HG03025 (cell line): Measurements from ENCODE around the gene TMCO1.
"Not testable (repeated sequence)": the region's sequence is repeated elsewhere in the genome, so short reads cannot be mapped to it uniquely, and the experiment has no call there.

Source experiments
- ATAC-seq: cut with Tn5 transposase; IDR thresholded peaks from one replicate; pipeline ENCODE4 v1.9.1; 2021; ENCODE audit warnings: mild to moderate bottlenecking, moderate library complexity; ENCODE audit not compliant: unreplicated experiment, low FRiP score

TMCO1 gene

DNA sequence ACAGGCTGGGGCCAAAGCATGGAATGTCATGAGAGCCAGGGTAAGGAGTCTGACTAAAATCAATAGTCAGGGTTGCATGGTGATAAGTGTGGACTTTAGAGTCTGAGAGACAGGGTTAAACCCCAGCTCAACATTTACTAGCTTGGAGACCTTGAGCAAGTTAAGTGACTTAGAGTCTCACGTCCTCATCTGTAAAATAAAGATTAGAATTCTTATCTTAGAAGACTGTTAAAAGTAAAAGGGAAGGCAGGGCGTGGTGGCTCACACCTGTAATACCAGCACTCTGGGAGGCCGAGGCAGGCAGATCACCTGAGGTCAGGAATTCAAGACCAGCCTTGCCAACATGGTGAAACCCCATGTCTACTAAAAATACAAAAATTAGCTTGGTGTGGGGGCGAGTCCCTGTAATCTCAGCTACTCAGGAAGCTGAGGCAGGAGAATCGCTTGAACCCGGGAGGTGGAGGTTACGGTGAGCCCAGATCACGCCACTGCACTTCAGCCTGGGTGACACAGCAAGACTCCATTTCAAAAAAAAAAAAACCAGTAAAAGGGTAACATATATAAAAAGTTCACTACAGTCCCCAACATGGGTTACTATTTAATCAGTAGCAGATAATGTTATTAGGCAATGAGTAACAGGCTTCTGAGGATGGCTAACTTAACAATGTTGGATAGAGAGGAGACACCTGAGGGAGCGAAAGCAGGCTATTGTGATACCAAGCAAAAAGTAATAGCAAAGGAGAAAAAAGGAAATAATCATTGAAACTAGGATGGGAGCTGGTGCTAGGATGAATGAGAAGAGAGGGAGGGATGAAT lies 20.8 kb downstream of the TMCO1 start:
- no peak for ATAC-seq

DNA sequence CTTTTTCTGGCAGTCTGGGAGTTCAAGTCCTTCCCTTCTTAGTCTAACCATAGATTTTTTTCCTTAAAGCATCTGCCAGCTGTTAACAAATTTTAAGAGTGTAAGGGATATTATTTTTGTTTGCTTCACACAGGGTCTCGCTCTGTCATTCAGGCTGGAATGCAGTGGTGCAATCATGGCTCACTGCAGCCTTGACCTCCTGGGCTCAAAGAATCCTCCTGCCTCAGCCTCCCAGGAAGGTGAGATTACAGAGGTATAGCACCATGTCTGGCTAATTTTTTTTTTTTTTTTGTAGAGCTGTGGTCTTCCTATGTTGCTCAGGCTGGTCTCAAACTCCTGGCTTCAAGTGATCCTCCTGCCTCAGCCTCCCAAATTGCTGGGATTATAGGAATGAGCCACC lies 23.8 kb downstream of the TMCO1 start:
- ATAC-seq = not testable (repeated sequence)

DNA sequence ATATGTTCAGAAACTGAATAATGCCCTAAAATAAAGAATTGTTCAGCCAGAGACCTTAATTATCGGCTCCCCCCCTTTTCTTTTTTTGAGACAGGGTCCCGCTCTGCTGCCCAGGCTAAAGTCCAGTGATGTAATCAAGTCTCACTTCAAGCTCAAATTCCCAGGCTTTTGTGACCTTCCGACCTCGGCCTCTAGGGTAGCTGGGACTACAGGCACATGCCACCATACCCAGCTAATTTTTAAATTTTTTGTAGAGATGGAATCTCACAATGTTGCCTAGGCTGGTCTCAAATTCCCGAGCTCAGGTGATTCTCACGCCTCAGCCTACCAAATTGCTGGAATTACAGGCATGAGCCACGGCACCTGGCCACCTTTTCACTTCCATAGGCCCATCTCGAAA lies 26.5 kb downstream of the TMCO1 start:
- no peak for ATAC-seq

DNA sequence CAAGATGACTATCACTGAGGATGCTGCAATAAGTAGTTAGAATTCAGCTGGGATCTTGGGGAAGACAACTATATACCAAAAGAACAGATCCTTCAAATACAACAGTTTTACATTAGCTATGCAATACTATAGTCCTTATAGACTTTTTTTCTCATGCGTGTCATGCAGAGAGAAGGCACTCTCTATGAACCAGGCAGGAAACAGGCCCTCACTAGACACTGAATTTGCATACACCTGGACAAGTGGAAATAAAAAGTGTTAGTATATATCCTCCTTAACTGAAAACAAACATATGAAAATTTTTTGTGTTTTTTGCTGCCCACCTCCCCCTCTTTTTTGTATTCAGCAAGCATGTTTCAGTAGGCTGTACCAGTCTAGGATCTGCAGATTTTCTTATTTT lies 29.9 kb downstream of the TMCO1 start:
- ATAC-seq = peak; percentile 99

GRCh38 chr1:165737196-165737595 lies 31.5 kb downstream of the TMCO1 start:
- ATAC-seq = no peak

DNA sequence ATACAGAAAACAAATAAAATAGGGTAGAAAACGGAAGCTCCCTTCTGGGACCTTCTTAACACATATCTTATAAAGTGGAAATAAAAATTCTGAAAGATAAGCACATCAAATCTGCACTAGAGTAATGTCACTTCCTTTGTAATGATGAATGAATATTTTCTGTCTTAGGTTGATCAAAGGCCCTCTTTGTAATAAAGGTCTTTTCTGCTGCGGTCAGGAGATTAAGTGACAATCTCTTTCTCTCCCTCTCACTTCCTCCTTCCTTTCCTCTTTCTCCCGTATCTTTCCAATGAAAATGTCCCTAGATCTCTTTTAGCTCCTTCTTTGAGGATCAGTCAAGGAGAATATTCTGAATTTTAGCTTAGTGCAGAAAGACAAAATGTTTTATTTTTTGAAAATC lies 33.8 kb downstream of the TMCO1 start:
- ATAC-seq = no peak

DNA sequence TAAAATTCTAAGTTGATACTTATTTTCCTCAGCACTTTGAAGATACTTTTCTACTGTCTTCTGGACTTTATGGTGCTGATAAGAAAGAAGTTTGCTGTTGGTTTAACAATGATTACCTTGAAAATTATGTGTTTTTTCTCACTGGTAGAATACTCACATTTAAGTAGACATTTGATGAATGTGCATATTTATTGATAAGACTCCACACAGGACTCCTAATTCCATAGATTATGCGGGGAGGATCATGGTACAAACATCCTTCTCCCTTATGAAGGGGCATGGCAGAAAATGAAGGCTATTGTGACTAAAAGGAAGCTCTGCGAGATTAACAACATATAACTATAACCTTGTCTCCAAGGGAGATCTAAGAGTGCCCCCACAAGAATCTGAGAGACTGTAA lies 41.8 kb downstream of the TMCO1 start:
- ATAC-seq = no peak

DNA sequence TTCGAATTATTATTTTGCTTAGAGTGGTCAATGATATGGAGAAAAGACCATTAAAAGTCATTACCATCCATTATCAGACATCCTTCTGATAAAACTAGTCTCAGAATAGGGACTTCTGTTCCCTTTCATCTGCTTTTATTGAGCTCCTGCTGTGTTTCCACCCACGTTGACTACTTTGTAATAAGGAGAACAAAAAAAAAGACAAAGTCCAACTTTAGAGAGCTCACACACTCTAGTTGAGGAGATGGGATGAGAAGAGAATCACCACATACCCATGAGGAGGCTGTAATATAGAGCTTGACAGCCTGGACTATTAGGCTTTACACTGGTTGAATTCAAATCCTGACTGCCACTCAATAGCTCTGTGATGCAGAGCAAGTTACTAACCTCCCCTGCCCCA lies 42.5 kb downstream of the TMCO1 start:
- no peak for ATAC-seq

GRCh38 chr1:165717918-165718515 lies 50.7 kb downstream of the TMCO1 start:
- no peak for ATAC-seq

- not testable (repeated sequence) for ATAC-seq
Measured at GRCh38 chr1:165716265-165717051, 52.2 kb downstream of the TMCO1 start.

- ATAC-seq = no peak
Measured at GRCh38 chr1:165712764-165713163, 55.9 kb downstream of the TMCO1 start.

DNA sequence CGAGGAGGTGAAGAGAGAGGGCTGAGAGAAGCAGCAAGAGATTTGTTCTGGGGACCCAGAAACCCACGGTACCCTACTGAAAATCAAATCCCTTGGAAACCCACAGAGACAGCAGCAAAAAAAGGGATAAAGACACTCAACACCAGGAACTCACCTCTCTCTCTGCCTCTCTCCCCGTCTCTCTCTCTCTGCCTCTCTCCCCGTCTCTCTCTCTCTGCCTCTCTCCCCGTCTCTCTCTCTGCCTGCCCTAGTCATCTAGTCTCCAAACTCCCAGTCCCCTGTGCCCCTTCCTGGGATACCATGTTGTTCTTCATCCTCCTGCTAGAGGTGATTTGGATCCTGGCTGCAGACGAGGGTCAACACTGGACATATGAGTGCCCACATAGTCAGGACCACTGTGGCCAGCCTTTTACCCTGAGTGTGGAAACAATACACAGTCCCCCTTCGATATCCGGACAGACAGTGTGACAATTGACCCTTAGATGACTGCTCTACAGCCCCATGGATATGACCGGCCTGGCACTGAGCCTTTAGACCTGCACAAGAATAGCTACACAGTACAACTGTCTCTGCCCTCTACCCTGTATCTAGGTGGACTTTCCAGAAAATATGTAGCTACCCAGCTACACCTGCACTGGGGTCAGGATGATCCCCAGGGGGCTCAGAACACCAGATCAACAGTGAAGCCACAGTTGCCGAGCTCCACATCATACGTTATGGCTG lies 60.5 kb downstream of the TMCO1 start:
- no peak for ATAC-seq

GRCh38 chr1:165703648-165704047 lies 65.0 kb downstream of the TMCO1 start:
- no peak for ATAC-seq

GRCh38 chr1:165701922-165702321 lies 66.7 kb downstream of the TMCO1 start:
- not testable (repeated sequence) for ATAC-seq

GRCh38 chr1:165699577-165699976 lies 69.1 kb downstream of the TMCO1 start:
- no peak for ATAC-seq

DNA sequence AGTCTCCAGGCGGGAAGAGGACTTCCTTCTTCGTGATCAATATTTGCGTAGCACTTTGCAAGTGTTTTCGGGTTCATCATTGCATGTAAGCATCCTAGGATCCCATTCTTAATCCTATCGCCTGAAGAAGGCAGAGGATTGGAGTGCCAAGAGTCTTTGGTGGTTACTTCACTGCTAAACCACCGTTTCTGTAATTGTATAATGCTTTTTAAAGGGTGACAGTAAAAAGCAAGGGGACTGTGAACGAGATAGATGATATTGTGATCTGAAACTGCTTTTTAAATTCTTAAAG lies 70.0 kb downstream of the TMCO1 start:
- ATAC-seq = no peak

DNA sequence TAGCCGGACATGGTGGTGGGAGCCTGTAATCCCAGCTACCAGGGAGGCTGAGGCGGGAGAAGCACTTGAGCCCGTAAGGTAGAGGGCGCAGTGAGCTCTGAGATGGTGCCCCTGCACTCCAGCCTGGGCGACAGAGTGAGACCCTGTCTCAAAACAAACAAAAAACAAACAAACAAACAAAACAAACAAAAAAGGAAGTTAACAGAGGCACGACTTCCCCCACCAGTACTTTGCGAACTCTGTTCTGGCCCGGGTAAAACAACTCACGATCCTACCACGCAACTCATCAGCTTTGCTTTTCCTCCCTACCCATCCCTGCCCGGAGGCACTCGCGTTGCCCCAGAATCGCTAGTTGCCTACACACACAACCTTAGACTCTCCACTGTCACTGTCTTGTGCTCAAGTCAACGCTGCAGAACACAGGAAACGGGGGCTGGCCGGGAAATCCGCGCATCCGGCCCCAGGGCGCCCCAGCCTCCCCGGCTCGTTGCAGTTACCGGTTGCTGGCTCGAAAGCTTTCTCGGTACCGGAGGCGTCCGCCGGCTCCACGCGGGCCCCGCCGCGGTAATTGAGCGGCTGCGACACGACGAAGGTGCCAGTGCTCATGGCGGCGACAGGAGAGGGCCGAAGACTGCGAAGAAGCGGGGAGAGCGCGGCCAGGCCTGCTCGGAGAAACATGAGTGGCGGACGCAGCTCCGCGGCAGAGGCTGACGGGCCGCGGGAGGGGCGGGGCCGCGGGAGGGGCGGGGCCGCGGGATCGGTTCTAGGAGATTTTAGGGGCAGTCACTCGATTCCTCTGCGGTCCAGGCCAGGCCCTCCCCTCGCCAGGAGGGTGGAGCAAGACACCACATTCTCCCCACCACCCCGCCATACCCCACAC lies 70.5 kb downstream of the TMCO1 start, which contains the start of gene ALDH9A1:
ALDH9A1 (minus strand) TSS at position 682 of the 880 bp plus-strand sequence; CDS start at position 678, 4 bp downstream.
- ATAC-seq = peak; percentile 92

- no peak for ATAC-seq
Measured at GRCh38 chr1:165697491-165697880, 71.2 kb downstream of the TMCO1 start.

DNA sequence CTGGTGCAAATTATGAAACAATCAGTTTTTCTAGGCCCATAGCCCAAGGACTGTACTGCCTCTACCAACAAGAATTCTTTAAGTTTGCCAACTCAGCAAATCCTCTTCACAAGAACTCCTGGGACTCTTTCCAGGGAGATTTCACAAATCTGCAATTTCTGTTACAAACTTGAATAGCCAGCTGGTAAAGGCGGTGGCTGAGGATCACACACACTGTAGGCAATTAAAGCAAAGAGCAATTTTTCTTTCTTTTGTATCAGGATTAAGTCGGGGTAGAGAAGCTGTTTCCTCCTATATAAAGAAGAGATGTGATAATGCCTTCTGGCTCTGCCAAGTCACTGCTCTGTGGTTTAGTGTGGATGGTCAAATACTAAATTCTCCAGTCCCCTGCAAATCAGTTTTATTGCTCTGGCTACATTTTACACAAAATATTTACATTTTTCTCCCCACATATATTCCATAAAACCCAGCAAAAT lies 72.0 kb downstream of the TMCO1 start:
- no peak for ATAC-seq

- no peak for ATAC-seq
Measured at GRCh38 chr1:165695031-165695430, 73.6 kb downstream of the TMCO1 start.
